OCI-LY3 (cell line): ENCODE data around the gene CPM.
A peak's percentile ranks its signal among the peaks of the same experiment; 100 is the strongest.

Source experiments
- H2AFZ ChIP-seq: fragments of 200-600, 300-600 bp; shearing (Covaris generic); 2 replicates; pipeline ENCODE4 v1.6.0; 2014; ENCODE audit warnings: antibody characterized with exemption, low read depth, low read length
- H3K27ac ChIP-seq: fragments of 200-600, 300-600 bp; sonication (generic); 2 replicates; pipeline ENCODE4 v1.5.1; 2014; ENCODE audit warnings: mild to moderate bottlenecking, low read length, moderate library complexity, mixed read lengths
- H3K27me3 ChIP-seq: fragments of 200-600, 300-600 bp; sonication (generic); 2 replicates; pipeline ENCODE4 v1.6.1; 2014; ENCODE audit warnings: low read depth, low read length, mixed read lengths
- H3K36me3 ChIP-seq: fragments of 200-600, 300-600 bp; sonication (generic); replicated peaks from 2 replicates; pipeline ENCODE3; 2014; ENCODE audit warnings: low read depth, low read length, mixed read lengths
- H3K4me1 ChIP-seq: fragments of 300-600, 200-600 bp; sonication (generic); 2 replicates; pipeline ENCODE4 v1.6.1; 2014; ENCODE audit warnings: low read length, mixed read lengths
- H3K4me2 ChIP-seq: fragments of 200-600, 300-600 bp; sonication (generic); 2 replicates; pipeline ENCODE4 v1.6.1; 2014; ENCODE audit warnings: low read length, mixed read lengths
- H3K4me3 ChIP-seq: fragments of 300-600, 200-600 bp; sonication (generic); 2 replicates; pipeline ENCODE4 v1.5.1; 2014; ENCODE audit warnings: antibody characterized with exemption, mild to moderate bottlenecking, low read length, moderate library complexity
- H3K79me2 ChIP-seq: fragments of 300-600, 200-600 bp; shearing (Covaris generic); 2 replicates; pipeline ENCODE4 v1.6.1; 2014; ENCODE audit warnings: mild to moderate bottlenecking, low read length, mixed read lengths
- H3K9ac ChIP-seq: fragments of 300-600, 200-600 bp; shearing (Covaris generic); 2 replicates; pipeline ENCODE4 v1.6.0; 2014; ENCODE audit warnings: mild to moderate bottlenecking, low read length, moderate library complexity
- H3K9me3 ChIP-seq: fragments of 200-600, 300-600 bp; shearing (Covaris generic); 2 replicates; pipeline ENCODE4 v1.6.1; 2014; ENCODE audit warnings: low read length, mixed read lengths; ENCODE audit not compliant: insufficient read depth
- H4K20me1 ChIP-seq: fragments of 200-600, 300-600 bp; sonication (generic); 2 replicates; pipeline ENCODE4 v1.6.1; 2016; ENCODE audit warnings: low read length, mixed read lengths; ENCODE audit not compliant: insufficient read depth
- CTCF ChIP-seq: fragments of 200-600, 300-600 bp; sonication (generic); IDR thresholded peaks from 2 replicates; pipeline ENCODE4 v1.5.1; 2014; ENCODE audit warnings: antibody characterized with exemption, low read length, low read depth
- EZH2phosphoT487 ChIP-seq: fragments of 200-600 bp; shearing (Covaris generic); IDR thresholded peaks from 2 replicates; pipeline ENCODE4 v1.6.1; 2018; ENCODE audit warnings: antibody characterized with exemption, mixed run types, low read depth

CPM gene

GRCh38 chr12:68939505-68939904, 6.5 kb upstream of the CPM start:
- TF ChIP-seq EZH2phosphoT487 (no peak), CTCF (no peak)
- H4K20me1 ChIP-seq: no peaks in the 10 kb centered on the region
- no peaks in the 10 kb centered on the region for H3K36me3 ChIP-seq
- H3K4me3 ChIP-seq: no peak overlapping the region
- no peaks in the 10 kb centered on the region for H3K79me2 ChIP-seq
- H3K9me3 ChIP-seq: no peaks in the 10 kb centered on the region
- no peak overlapping the region for H3K9ac ChIP-seq
- no peak overlapping the region for H3K4me2 ChIP-seq
- no peak overlapping the region for H3K27ac ChIP-seq
- H2AFZ ChIP-seq: no peak overlapping the region
- no peaks in the 10 kb centered on the region for H3K27me3 ChIP-seq
- no peaks in the 10 kb centered on the region for H3K4me1 ChIP-seq

GRCh38 chr12:68934392-68934791, 1.4 kb upstream of the CPM start:
- H3K4me2 ChIP-seq: no peak overlapping the region
- no peak overlapping the region for H3K4me3 ChIP-seq
- no peaks in the 10 kb centered on the region for H3K9me3 ChIP-seq
- H3K4me1 ChIP-seq: peaks cover 10% of the 10 kb centered on the region
- no peak overlapping the region for H2AFZ ChIP-seq
- no peaks in the 10 kb centered on the region for H3K79me2 ChIP-seq
- TF ChIP-seq EZH2phosphoT487 (no peak), CTCF (no peak)
- no peaks in the 10 kb centered on the region for H3K36me3 ChIP-seq
- H3K27ac ChIP-seq: no peak overlapping the region
- H3K27me3 ChIP-seq: no peaks in the 10 kb centered on the region
- no peaks in the 10 kb centered on the region for H4K20me1 ChIP-seq
- no peak overlapping the region for H3K9ac ChIP-seq

GRCh38 chr12:68932128-68932960, 627 bp downstream of the CPM start:
- no peak for TF ChIP-seq EZH2phosphoT487
- TF ChIP-seq CTCF: no peak
- Histone ChIP-seq H3K27me3 (no peaks in the 10 kb centered on the region), H3K4me1 (peaks cover 10% of the 10 kb centered on the region), H3K27ac (no peak overlapping the region), H3K79me2 (no peaks in the 10 kb centered on the region), H3K4me3 (no peak overlapping the region), H3K4me2 (peak overlapping the region; percentile 34), H3K9me3 (no peaks in the 10 kb centered on the region), H3K9ac (no peak overlapping the region), H2AFZ (no peak overlapping the region), H4K20me1 (no peaks in the 10 kb centered on the region), H3K36me3 (no peaks in the 10 kb centered on the region)

GRCh38 chr12:68930178-68930577, 2.8 kb downstream of the CPM start:
- no peaks in the 10 kb centered on the region for H3K9me3 ChIP-seq
- no peaks in the 10 kb centered on the region for H3K79me2 ChIP-seq
- H3K4me1 ChIP-seq: peaks cover 10% of the 10 kb centered on the region
- H3K9ac ChIP-seq: no peak overlapping the region
- no peaks in the 10 kb centered on the region for H3K27me3 ChIP-seq
- H3K27ac ChIP-seq: no peak overlapping the region
- H3K4me2 ChIP-seq: no peak overlapping the region
- no peaks in the 10 kb centered on the region for H3K36me3 ChIP-seq
- no peak overlapping the region for H2AFZ ChIP-seq
- no peak for TF ChIP-seq EZH2phosphoT487
- TF ChIP-seq CTCF: no peak
- no peaks in the 10 kb centered on the region for H4K20me1 ChIP-seq
- no peak overlapping the region for H3K4me3 ChIP-seq
